Endothelial cell of umbilical vein (primary cell): ENCODE data around the gene NDP. TPM values are rescaled to one million over a fixed set of nuclear protein-coding genes. Genes with fewer than 3 reads are reported as not detected.

ENCODE experiments used
- BruUV-seq: library from RNA; stranded (reverse); fragments of 400-500 nt; replicated peaks from 2 replicates; lab custom pipeline; 2021; lab: Mats Ljungman, UMichigan
- CTCF ChIA-PET: fragments of 300-600, 350-600 bp; sonication (Branson Sonifier 250); formaldehyde crosslinking; loops from one replicate; lab custom pipeline; 2021; ENCODE audit warnings: antibody characterized with exemption, inconsistent platforms; lab: Charles Lee
- POLR2A ChIA-PET: fragments of 300-600, 350-600 bp; sonication (Branson Sonifier 250); formaldehyde crosslinking; loops from one replicate; lab custom pipeline; 2021; ENCODE audit warnings: antibody characterized with exemption, inconsistent platforms; lab: Charles Lee
- DNase-seq: peaks from one replicate; pipeline ENCODE4 v3.0.0-alpha.2; 2011; ENCODE audit warnings: low read depth, low spot score
- FAIRE-seq: peaks from 2 replicates; lab custom pipeline; 2011; peaks lifted over from hg19 to GRCh38; lab: Jason Lieb, UNC
- H2AFZ ChIP-seq: 2 replicates; pipeline ENCODE4 v1.6.0; 2012; ENCODE audit warnings: low read depth, low read length, control low read depth, inconsistent platforms
- H3K27ac ChIP-seq: 2 replicates; pipeline ENCODE4 v1.5.1; 2011; ENCODE audit warnings: low read depth, mild to moderate bottlenecking, control low read depth, low read length, moderate library complexity; ENCODE audit not compliant: insufficient read depth
- H3K27me3 ChIP-seq, 2 experiments: 2 replicates each; pipeline versions ENCODE4 v1.6.0 to v1.6.1; 2011; ENCODE audit warnings: low read length in 2 of 2, mixed read lengths in 1 of 2; ENCODE audit not compliant: control insufficient read depth in 2 of 2, insufficient read depth in 2 of 2
- H3K36me3 ChIP-seq, 2 experiments: 2 replicates in 1 of 2; 3 replicates in 1 of 2; pipeline ENCODE4 v1.5.1; 2011; ENCODE audit warnings: low read length in 2 of 2, mild to moderate bottlenecking in 1 of 2, moderate library complexity in 1 of 2; ENCODE audit not compliant: control insufficient read depth in 2 of 2, insufficient read depth in 2 of 2; ENCODE audit errors: extremely low read depth in 1 of 2
- H3K4me1 ChIP-seq: 3 replicates; pipeline ENCODE4 v1.5.1; 2011; ENCODE audit warnings: mild to moderate bottlenecking, low read length; ENCODE audit not compliant: control insufficient read depth, insufficient read depth; ENCODE audit errors: extremely low read depth
- H3K4me2 ChIP-seq: 2 replicates; pipeline ENCODE4 v1.6.1; 2011; ENCODE audit warnings: low read length, control low read depth, mixed read lengths; ENCODE audit not compliant: insufficient read depth
- H3K4me3 ChIP-seq, 3 experiments: fragments of 200-600 bp in 1 of 3; sonication (generic), shearing (Covaris generic) in 1 of 3; replicated peaks in 1 of 3; 2 replicates each; pipeline ENCODE4 v1.5.1; 2011 to 2016; ENCODE audit warnings: control low read depth in 3 of 3, low read length in 3 of 3, mild to moderate bottlenecking in 2 of 3, inconsistent platforms in 1 of 3, low read depth in 1 of 3, moderate library complexity in 1 of 3; ENCODE audit not compliant: insufficient read depth in 1 of 3
- H3K79me2 ChIP-seq: 2 replicates; pipeline ENCODE4 v1.6.0; 2012; ENCODE audit warnings: low read length, inconsistent platforms; ENCODE audit not compliant: control insufficient read depth, insufficient read depth
- H3K9ac ChIP-seq: replicated peaks from 2 replicates; pipeline ENCODE3; 2011; ENCODE audit warnings: low read length, control low read depth; ENCODE audit not compliant: insufficient read depth; ENCODE audit errors: extremely low read depth
- H3K9me1 ChIP-seq: replicated peaks from 3 replicates; pipeline ENCODE4 v1.6.0; 2011; ENCODE audit warnings: mild to moderate bottlenecking, low read length; ENCODE audit not compliant: control insufficient read depth, insufficient read depth; ENCODE audit errors: extremely low read depth
- H3K9me3 ChIP-seq: replicated peaks from 2 replicates; pipeline ENCODE4 v1.5.1; 2012; ENCODE audit warnings: low read length, inconsistent platforms; ENCODE audit not compliant: control insufficient read depth, insufficient read depth
- H4K20me1 ChIP-seq: replicated peaks from 2 replicates; pipeline ENCODE3; 2011; ENCODE audit warnings: mild to moderate bottlenecking, low read length; ENCODE audit not compliant: control insufficient read depth, insufficient read depth; ENCODE audit errors: extremely low read depth
- CTCF ChIP-seq, 2 donors: IDR thresholded peaks; 1 replicate in 1 of 2; 2 replicates in 1 of 2; pipeline ENCODE4 v1.5.1; 2011; ENCODE audit warnings: low read length in 2 of 2, mild to moderate bottlenecking in 2 of 2, moderate library complexity in 2 of 2, control low read depth in 1 of 2, inconsistent platforms in 1 of 2, low read depth in 1 of 2; ENCODE audit not compliant: insufficient read depth in 1 of 2; ENCODE audit errors: extremely low read depth in 1 of 2
- FOS ChIP-seq: IDR thresholded peaks from 2 replicates; pipeline ENCODE4 v1.6.1; 2011; ENCODE audit warnings: mild to moderate bottlenecking, low read length, moderate library complexity, borderline replicate concordance; ENCODE audit not compliant: insufficient read depth
- GATA2 ChIP-seq: IDR thresholded peaks from 2 replicates; pipeline ENCODE4 v1.7.0; 2011; ENCODE audit warnings: low read depth, mild to moderate bottlenecking, moderate library complexity, mixed read lengths, low read length; ENCODE audit not compliant: insufficient read length, insufficient read depth
- JUN ChIP-seq: IDR thresholded peaks from 2 replicates; pipeline ENCODE4 v1.6.1; 2011; ENCODE audit warnings: borderline replicate concordance, low read depth; ENCODE audit not compliant: insufficient read length, insufficient read depth
- MAX ChIP-seq: IDR thresholded peaks from 2 replicates; pipeline ENCODE4 v1.6.1; 2011; ENCODE audit not compliant: insufficient read depth, insufficient read length
- MYC ChIP-seq: IDR thresholded peaks from one replicate; pipeline ENCODE4 v1.6.1; 2011; ENCODE audit warnings: mild to moderate bottlenecking, low read depth, low read length
- POLR2A ChIP-seq: IDR thresholded peaks from 2 replicates; pipeline ENCODE4 v1.6.1; 2012; ENCODE audit warnings: low read depth, mild to moderate bottlenecking, control low read depth, low read length
- dilution Hi-C: fragments of 300-500 bp; cut with MboI; formaldehyde crosslinking; loops from one replicate; pipeline ENCODE4 v1.15.0; 2019; ENCODE audit warnings: low sequenced_read_pairs; ENCODE audit not compliant: extremely low pct_ligation_motif_present
- intact Hi-C: fragments of 100-400 bp; cut with micrococcal nuclease; formaldehyde crosslinking; loops from one replicate; pipeline ENCODE4 v1.10.0; 2022
- polyA plus RNA-seq, 4 experiments: library from polyadenylated mRNA; depleted of rRNA in 3 of 4; stranded (reverse) in 3 of 4; unstranded in 1 of 4; fragments of >200 nt; gene quantifications; 2 replicates each; pipeline versions ENCODE4 v1.2.1 to v1.2.3, GENCODE V29; 2011 to 2012; ENCODE audit warnings: missing spikeins in 1 of 4
- total RNA-seq: library from RNA; stranded (reverse); gene quantifications from 2 replicates; pipeline ENCODE4 v1.2.3, GENCODE V29; 2021

NDP gene
- total and polyA plus RNA-seq, 2 donors (not counting 3 experiments of a cell fraction or from before 2014, with no cell fraction given): 0.58 to 0.60 TPM

GRCh38 chrX:44020693-44021092 lies 47.5 kb upstream of the NDP start:
- H3K4me3 ChIP-seq: no peak overlapping the region
- no TSS peak for BruUV-seq
- H3K79me2 ChIP-seq: no peaks in the 10 kb centered on the region
- H3K9ac ChIP-seq: no peak overlapping the region
- H3K27ac ChIP-seq: no peak overlapping the region
- DNase-seq: no peak
- no peaks in the 10 kb centered on the region for H3K36me3 ChIP-seq
- H3K4me1 ChIP-seq: no peaks in the 10 kb centered on the region
- H3K9me1 ChIP-seq: no peaks in the 10 kb centered on the region
- dilution Hi-C loops (no loop called here), intact Hi-C loops (no loop called here)
- ChIA-PET CTCF (no interaction called here), POLR2A (no interaction called here)
- H2AFZ ChIP-seq: no peak overlapping the region
- no peaks in the 10 kb centered on the region for H3K27me3 ChIP-seq
- FAIRE-seq: no peak
- no peaks in the 10 kb centered on the region for H3K9me3 ChIP-seq
- no peaks in the 10 kb centered on the region for H4K20me1 ChIP-seq
- H3K4me2 ChIP-seq: no peak overlapping the region
- TF ChIP-seq MYC (no peak), MAX (no peak), CTCF (IDR thresholded peaks at IDR 0.05; ENCODE audit: extremely low read depth in 1 of 2, insufficient read depth in 1 of 2, low read depth in 1 of 2, low read length in 2 of 2) (no peak), FOS (no peak), GATA2 (no peak), POLR2A (no peak), JUN (no peak)
